NCI-H1930 (cell line): ENCODE results near the gene GGT1.
"Not testable (repeated sequence)": the region's sequence is repeated elsewhere in the genome, so short reads cannot be mapped to it uniquely, and the experiment has no call there.

Experiments used
- DNase-seq, 2 experiments: peaks; one replicate each; lab custom pipeline; 2025; lab: John Stamatoyannopoulos, UW

Gene GGT1

DNA sequence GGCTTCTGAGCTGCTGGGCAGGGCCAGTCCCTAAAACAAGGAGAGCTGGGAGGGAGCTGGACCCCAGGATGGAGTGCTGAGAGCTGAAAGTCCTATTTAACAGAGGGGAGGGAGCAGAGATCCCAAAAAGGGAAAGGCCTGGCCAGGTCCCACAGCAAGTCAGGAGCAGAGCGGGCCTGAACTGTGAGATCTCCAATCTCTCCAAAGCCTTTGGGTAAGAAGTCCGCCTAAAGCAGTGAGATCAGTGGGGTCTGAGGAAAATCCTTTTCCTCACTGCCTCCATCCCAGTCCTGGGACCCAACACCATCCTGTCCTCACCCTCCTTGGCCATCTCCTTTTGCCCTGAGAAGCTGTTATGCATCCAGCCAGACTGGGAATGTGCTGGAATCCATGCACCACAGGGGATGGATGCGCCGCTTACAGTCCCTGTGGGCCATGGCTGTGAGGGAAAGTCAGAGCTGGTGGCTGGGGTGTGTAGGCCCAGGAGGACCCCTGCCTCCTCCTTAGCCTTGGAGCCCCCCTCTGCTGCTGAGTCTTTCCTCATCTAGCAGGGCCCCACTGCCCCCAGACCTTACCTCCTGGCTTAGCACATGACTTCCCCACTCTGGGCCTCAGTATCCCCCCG lies 18.7 kb upstream of the GGT1 start:
- no peak for DNase-seq

DNA sequence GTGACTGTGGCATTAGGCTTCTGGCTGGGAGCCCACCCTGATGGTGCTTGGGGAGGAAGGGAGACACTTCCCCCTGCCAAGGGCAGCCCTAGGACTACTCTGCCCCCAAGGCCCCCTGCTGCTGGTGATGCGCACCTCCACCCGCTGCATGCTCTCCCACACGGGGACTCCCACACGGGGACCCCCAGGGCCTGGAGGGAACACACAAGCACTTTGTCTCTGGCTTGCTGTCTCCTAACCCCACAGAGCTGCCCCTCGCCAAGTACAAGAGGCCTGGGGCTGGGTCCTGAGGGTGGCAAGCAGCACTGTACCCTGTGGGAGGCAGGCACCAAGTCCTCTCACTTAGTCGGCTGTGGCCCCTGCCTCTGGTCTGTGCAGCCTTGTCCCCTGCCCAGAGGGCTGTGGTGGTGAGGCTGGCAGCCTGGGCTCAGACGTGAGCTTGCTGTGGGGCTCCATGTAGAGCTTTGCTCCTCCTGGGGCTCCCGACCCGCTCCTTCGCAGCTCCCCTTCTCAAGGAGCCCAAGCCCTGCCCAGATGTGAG lies 18.1 kb upstream of the GGT1 start:
- no peak for DNase-seq

DNA sequence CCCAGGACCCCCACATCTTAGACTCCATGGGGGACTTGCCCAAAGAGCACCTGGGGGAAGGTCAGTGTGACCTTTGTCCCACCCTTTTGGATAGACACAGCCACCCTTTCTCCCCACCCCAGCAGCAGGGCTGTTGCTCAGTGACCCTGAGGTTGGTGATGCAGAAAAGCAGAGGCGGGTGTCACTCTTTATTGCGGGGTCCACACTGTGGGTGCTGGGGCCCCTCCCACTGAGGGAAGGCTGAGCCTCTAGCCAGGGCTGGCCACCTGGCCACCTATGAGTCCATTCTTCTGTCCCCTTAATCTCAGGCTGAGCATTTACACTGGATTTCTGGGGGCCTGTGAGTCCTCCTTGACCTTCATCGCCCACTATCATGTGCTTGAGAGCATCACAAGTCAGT lies 17.5 kb upstream of the GGT1 start:
- DNase-seq = no peak

DNA sequence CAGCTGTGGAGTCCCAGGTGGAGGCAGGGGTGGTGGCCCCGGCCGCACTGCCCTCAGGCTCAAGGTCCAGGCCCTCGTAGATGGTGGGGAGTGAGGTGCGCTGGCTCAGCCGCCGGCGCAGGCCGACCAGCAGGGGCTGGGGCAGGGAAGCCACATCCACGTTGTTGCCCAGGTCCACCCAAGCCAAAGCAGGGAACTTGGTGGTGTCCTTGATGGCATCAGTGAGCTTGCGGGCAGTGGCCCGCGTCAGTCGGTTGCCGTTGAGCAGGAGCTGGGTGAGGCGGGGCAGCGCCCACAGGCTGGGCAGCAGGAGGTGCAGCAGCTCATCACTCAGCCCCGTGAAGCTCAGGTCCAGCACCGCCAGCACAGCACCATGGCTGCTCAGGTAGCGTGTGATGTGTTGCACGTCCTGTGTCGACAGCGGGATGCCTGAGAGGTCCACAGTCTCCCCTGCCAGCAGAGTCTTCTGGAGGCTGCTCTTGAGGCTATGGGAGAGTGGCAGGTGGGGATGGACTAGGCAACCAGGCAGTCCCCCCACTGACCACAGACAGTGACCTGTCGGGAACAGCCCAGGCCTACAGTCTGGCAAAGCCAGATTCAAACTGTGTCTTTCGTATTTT lies 17.0 kb upstream of the GGT1 start:
- no peak for DNase-seq

DNA sequence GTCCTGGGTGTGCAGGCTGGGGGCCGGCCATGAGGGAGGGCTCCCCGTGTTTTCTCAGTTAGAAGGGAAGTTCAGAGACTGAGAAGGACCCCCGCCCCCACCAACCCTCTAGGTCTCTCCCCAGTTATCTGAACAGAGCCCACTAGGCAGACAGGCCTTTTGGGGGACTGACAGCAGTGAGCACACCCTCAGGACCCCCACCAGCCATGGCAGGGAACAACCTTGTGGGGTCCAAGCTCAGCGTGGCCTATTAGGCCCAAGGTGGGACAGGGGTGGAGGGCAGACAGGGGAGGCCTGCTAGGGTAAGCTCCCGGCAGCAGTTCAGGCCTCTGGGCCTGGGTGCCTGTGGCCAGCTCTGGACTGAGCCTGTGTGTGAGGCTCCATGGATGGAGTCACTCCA lies 15.7 kb upstream of the GGT1 start:
- no peak for DNase-seq

DNA sequence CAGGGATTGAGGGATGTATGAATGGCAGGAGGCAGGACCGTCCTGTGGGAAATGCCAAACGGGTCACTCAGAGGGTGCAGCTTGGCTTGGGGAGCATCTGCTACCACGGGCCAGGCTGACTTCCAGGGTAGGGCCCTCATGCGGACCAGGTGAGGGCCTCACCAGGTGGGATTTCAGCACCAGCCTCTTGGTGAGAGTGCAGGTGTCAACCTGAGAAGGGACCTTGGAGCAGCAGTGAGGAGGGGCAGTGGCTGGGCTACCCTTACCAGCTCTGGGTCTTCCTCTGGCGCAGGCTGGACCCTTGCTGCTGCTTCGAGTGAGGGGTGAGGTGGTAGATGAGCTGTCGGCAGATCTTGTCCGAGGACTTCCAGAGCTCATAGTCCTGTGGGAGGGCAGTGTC lies 15.0 kb upstream of the GGT1 start:
- DNase-seq = no peak

DNA sequence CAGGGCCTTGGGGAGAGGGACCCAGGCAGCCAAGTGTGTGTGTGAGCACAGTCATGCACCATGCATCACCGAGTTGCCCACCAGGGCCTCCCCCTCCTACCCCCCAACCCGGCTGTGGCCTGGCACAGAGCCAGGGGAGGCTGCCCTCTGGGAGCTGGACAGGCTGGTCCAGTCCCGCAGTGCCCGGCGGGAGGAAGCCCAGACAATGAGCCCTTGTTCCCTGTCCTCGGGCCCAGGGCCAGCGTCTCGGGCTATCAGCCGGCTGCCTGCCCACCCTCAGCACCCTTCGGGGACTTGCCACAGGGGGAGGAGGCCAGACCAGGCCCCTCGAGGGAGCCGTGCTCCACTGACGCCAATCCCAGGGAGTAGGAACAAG lies 14.6 kb upstream of the GGT1 start:
- DNase-seq = no peak

DNA sequence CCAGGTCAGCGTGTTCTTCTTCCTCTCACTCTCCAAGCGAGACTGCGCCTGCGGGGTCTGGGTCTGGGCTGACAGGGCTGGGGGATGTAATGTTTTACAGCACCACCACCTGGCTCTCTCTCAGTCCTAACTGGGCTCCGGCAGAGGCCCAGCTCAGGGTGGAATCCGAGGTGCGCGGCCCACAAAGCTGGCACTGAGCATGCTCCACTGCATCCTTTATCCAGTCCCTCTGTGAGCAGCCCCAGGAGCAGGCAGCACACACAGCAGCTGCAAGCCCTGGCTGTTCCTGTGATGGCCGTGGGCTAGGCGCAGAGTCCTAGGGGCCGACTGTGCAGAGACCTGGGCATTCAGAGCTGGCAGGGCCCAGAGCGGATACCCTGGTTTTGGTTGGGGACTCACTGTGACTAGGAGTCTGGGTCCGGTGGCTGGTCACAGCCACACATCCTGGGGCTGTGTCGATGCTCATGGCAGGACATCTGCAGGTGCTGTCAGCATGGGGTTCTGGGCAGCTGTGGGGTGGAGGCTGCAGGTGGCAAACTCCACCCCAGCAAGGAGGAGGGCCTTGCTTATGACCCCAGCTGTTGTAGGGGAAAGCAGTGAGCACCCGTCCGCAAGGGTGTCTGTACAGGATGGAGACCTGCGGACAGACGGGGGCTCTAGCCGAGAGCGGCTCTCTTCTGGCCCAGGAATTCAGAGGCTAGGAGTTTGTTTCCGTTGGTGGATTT lies 14.1 kb upstream of the GGT1 start:
- DNase-seq = no peak

DNA sequence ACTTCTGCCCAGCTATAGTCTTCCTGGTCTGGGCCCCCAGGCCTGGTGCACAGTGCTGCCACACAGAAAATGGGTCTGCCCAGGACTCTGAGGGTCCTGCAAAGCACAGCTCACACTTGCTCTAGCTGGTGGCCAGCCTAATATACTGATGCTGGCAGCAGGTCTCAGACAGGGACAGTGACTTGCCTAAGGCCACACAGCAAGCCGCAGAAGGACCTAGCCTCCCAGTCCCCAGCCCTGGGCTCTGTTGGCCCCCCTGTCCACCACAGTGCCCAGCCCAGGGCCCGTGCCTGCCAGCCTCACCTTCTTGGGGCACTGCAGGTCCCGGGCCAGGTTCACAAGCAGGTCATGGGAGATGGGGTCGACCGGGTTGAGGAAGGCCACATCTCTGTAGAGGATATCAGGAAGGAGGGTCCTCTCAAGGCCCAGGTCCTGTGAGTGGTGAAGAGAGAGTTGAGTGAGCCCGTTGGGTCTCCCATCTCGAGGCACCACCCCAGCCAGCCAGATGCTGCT lies 13.4 kb upstream of the GGT1 start:
- no peak for DNase-seq

DNA sequence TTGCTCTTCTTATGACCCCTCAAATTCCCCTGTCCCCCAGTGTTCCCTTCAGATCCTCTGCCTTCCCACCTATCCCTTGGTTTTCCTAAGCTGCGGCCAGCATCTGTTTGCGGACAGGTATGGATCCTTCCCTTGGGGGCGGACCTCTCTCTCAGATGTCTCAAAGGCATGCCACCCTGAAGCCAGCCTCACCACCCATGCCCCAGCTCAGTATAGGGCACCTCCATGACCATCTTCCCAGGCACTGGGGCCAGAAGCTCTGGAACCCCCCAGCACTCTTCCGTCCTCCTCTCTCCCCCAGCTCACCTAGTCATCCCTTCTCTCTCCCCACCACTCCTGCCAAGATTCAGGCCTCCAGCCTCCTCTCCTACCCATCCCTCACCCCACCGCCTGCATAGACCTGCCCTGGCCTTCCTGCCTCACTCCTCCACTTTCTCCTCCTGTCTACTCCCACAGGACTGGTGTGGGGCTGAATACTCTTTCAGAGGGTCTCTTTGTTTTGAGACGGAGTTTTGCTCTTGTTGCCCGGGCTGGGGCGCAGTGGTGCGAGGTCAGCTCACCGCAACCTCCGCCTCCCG lies 12.3 kb upstream of the GGT1 start:
- no peak for DNase-seq

DNA sequence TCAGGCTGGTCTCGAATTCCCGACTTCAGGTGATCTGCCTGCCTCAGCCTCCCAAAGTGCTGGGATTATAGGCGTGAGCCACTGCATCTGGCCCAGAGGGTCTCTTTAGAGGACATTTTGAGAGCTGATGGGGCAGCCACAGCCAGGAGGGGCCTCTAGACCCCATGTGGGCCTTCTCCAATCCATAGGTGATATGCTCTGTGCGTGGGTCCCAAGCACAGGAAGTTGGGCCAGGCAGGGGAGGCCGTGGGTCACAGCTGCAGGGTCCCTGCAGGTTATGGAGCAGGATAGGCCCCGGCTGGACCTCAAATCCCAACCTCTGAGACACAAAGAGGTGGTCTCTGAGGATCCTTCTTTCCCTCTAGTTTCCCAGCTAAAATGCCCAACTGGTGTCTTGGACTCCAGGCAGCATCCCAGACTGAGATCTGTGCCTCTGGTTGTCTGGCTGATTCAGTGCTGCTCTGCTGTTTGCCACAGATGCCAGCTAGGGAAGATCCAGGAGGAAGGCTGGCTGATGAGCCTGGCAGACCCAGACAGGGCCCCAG lies 11.6 kb upstream of the GGT1 start:
- DNase-seq = no peak

DNA sequence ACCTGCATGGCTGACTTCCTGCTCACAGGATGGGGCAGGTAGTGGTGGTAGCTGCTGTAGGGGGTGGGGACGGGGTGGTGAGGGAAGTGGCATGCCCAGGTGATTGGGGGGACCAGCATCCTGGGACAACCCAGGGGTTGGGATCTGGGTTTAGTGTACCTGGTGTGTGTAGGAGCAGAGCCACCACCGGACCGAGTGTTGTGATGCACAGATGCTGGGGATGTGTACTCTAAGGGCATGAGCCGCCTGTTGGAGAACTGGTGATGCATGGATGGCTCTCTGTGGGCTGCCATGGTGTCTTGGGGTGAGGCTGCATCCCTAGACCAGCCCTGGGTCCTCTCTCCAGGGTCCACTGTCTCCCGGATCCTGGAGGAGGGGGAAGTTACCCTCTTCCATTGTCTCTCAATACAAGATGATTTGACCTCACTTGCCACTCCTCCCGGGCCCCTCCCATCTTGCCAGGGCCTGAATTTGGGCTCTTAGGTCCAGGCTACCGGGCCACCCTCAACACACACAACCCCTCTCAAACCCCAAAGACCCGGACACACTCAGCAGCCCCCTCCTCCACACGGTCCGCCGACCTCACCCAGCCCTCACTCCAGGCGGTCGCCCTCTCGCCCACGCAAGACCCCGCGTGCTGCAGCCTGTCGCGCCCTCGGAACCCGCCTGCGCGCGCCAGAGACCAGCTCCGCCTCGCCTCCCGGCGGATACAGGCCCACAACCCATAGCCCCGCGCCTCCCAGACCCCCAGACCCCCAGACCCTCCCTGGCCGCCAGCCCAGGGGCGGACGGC lies 10.7 kb upstream of the GGT1 start:
- no peak for DNase-seq

DNA sequence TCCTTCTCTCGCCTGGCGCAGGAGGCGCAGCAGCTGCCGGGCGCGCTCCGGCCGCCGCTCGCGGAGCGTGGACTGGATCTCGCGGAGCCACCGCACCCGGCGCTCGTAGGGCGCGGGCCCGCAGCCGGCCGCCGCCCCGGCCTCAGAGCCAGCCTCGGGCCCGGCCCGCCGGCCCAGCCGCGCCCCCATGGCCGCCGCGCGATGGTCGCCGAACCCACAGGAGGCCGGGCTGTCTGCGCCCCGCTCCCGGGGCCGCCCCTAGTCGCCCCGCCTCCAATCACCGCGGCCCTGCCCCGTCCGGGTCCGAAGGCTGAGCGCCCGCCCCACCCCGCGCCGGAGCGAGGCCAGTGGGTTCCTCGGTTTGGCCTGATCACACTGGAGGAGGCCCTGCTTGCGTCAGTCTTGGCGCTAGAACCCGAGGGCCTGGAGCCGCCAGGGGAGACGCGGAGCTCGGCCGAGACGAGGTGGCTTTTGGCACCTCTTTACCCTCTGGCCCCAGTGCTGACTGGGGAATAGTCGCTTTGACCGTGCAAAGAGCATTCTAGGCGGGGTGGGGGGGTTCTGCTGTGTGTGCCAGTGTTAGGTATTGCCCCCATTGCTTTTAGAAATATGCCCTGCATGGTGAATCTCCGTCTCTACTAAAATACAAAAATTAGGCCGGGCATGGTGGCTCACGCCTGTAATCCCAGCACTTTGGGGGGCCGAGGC lies 10.0 kb upstream of the GGT1 start, which contains the start of gene LRRC75B:
Gene LRRC75B (minus strand): TSS at position 223 of the 708 bp plus-strand sequence. CDS start 34 bp downstream, at position 189.
- DNase-seq = peak; percentile 49 to 68

DNA sequence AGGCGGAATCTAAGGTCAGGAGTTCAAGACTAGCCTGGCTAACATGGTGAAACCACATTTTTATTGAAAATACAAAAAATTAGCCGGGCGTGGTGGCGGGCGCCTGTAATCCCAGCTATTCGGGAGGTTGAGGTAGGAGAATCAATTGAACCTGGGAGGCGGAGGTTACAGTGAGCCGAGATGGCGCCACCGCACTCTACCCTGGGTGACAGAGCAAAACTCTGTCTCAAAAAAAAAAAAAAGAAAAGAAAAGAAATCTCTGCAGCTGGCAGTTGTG lies 9.5 kb upstream of the GGT1 start:
- not testable (repeated sequence) for DNase-seq

DNA sequence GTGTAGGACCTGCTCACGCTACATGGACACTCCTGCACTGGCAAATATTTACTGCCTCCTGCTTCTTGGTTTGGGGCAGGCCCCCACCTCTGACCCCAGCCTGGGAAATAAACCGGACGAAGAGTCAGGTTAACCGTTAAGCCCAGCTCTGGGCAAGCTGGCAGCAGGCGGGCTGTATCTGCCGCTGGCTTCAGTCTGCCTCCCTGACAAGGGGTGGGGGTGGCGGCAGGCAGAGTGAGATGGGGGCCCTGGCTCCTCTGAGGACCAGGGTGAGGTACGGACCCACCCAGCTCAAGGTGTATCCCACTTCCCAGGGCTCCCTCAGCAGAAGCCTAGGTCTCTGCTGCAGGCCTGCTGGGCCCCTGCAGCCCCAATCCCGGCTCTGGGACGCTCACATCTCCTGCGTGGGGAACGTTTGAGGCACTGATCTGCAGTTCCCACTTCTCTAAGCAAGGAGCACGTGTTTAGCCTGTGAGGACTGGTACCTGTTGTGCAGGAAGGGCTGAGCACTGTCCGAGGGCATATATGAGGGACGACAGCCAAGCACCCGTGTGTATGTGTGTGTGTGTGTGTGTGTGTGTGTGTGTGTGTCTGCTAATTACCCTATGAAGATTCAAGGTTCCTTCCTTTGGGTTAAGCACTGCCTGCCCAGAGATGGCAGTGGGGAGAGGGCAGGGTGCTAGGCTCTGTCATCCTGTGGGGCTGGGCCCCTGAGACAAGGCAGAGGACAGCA lies 9.0 kb upstream of the GGT1 start:
- DNase-seq = no peak

DNA sequence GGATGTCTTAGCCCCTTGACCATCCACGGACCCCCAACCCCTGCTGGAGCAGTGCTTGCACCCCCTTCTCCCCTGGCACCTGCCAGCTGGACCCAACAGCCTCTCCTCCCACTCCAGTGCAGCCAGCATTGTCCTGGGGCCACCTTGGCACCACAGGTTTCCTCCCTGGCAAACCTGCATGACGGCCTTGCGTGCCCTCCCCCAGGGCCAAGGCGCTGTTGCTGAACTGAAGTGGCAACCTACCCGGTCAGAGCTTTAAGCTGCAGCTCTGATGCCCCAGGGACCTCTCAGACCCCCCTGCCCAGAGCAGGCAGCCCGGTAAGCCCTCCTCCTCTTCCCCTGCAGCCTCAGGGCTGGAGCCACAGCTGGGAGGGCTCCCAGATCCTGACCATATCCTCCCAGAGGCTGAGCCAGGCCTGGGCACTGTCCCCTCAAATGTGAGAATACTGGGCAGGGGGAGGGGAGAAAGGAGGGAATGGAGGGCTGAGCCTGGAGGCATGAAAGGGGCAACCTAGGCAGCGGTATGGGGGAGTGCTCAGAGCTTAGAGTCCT lies 8.3 kb upstream of the GGT1 start:
- DNase-seq = no peak

DNA sequence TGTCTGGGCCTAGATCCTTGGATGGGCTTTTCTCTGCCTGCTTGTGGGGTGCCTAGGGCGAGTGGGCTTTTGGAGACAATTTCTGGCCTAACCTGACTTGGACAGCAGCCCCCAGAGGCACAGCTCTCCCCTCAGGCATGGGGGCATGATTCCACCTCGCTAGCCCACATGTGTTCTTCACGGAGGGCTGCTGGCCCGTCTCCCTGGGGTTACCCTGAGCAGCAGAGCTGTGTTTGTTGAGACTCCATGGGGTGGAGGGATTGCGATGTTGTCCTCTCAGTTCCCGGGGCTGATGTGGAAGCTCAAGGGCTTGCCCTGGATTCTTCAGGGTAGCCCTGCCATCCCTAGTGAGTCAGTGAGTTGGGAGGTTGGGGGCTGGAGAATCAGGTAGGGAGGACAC lies 7.8 kb upstream of the GGT1 start:
- no peak for DNase-seq

DNA sequence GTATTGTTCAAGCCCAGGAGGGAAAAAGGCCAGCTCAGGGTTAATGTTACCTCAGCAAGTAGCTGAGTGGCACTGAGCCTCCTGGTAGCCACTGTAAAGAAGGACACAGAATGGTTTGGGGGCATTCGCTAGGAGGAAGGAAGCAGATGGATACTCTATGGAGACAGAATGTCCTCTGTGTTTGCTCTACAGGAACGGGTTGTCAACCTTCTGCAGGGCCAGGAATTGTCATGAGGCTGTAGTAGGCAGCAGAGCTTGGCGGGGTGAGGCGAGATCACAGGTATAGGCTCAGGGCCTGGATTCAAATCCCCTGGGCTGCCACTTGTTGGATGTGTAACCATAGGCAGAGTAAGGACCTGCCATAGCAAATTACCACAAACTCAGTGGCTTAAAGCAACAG lies 7.1 kb upstream of the GGT1 start:
- no peak for DNase-seq

DNA sequence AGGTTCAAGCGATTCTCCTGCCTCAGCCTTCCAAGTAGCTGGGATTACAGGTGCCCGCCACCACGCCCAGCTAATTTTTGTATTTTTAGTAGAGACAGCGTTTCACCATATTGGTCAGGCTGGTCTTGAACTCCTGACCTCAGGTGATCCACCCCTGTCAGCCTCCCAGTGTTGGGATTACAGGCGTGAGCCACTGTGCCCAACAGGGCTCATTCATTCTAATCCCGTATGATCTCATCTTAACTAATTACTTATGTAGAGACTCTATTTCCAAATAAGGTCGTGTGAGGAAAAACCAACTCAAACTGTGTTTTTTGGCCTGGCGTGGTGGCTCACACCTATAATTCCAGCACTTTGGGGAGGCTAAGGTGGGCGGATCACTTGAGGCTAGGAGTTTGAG lies 5.9 kb upstream of the GGT1 start:
- DNase-seq = not testable (repeated sequence)

DNA sequence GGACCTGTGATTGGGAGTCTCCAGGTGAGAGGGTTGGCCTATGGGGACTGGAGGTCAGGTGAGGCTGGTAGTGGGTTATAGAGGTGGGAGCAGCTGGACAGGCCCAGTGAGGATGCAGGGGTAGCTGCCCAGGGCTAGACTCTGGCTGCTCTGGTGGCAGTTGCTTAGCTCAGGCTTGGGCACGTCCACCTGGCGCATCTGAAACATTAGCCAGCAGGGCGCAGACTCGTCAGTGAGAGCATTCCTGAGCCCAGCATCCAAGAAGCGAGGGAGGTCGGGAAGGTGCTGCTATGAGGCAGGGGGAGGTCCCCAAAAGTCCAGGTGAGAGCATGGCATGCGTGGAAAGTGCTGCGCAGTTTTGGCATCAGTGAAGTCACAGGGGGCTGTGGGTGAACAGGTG lies 3.5 kb upstream of the GGT1 start:
- DNase-seq = no peak
